GM19372 (cell line): ENCODE results near the gene CCDC116.
"Not testable (repeated sequence)": the region's sequence is repeated elsewhere in the genome, so short reads cannot be mapped to it uniquely, and the experiment has no call there.

Experiments
- ATAC-seq: cut with Tn5 transposase; IDR thresholded peaks from one replicate; pipeline ENCODE4 v1.9.1; 2021; ENCODE audit warnings: mild to moderate bottlenecking, low read depth, moderate library complexity; ENCODE audit not compliant: unreplicated experiment

CCDC116 gene, protein sequence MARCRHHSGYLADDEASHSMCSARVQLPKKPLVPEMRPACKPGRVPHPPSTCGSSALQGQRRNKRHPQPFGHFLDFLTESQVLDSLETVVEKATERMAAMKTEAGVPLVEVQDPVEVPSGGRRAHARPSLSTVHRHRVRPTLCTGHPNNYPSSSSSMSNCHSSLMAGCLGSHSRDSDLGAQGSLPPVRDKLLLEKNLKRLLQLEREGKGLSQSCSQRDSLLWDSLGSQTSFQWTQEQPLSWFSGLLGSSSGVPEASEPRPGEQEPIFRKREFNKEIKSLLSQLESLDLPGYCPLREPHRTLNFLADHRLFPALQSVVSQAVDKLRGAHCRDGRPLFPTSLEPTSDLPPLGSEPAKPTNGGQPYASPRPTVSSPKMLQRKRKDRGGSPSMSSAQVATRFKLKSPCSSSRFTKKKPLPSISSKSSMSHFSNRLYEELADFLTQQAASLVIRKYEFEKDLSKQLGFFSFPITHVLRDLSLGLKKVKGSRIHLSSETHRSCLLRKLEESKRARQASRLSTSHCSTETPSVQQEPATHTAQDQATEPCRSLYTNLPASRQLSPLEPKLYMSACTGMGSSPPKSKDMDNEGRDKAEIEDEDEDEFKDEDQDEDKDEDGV

DNA sequence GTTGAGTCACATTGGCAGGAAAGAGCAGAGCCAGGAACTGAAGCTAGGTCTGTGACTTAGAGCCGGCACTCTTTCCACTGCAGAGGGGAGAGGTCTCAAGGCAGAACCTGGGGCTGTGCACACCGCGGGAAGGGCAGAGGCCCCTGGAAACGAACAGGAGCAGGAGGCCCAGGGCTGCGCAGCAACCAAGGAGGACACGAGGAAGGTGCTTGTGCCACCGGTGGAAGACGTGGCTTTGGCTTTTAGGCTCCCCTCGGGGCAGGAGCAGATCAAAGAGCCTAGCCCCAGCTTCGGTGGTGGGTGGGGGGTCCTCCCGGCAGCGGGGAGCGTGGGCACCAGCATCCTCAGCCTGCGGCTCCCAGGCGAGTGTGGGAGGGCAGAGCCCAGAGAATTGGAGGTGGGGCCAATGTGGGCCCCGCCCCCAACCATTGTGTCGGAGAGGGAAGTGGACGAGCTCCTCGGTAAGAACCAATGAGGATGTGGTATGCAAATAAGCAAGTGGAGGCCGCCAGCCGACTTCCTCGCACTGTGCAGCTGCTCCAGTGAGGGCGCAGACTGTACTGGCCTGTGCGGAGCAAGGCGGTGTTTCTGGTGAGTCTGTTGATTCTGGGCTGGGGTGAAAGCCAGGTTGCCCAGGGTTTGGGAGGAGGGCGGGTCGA lies at the start of gene CCDC116:
Gene CCDC116, plus strand, starts transcription at position 524 of the 659 bp plus-strand sequence. CDS start 422 bp downstream, outside the sequence.
- no peak for ATAC-seq

DNA sequence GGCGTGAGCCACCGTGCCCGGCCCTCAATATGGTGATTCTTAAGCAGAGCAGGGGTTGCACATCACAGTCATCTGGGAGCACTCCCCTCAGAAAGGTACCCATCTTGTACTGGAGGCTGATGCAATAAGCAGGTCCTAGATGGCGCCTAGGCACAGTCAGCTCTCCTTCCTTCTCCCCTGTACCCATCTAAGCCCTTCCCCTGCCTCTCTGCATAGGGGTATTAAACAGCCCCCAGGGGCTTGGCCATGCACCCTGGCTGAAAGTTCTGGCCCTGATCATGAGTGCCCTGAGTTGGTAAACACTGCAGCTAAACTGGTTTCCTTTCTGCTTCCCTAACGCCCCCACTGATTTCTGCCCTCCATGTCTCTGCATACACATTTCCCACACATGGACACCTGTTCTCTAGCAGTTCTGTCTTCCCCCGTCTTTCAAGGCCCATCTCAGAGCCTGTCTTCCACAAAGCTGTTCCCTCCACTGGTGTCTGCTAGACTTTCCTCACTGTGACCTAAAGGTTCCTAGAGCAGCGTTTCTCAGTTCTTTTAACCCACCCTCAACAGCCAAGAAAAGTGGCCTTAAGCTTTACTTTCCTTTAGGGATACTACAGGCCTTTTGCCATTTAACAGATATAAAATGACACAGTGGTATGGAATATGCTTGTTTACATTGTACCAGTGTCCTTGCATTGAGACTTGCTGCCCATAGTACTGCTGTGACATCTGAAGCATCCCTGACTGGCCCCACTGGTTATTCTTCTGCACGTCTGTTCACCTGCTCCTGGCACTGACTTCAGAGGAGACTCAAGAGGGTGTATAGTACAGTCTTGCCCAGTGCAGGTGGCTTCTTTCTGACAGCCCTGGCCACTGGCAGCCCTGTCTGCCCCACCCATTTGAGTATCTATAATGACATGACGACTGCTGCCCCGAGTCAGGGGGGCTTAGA lies 49.5 kb upstream of the CCDC116 start:
- ATAC-seq: no peak

GRCh38 chr22:21585389-21585788 lies 47.2 kb upstream of the CCDC116 start:
- no peak for ATAC-seq

GRCh38 chr22:21587803-21588611 lies 44.6 kb upstream of the CCDC116 start:
- ATAC-seq: peak; percentile 72

DNA sequence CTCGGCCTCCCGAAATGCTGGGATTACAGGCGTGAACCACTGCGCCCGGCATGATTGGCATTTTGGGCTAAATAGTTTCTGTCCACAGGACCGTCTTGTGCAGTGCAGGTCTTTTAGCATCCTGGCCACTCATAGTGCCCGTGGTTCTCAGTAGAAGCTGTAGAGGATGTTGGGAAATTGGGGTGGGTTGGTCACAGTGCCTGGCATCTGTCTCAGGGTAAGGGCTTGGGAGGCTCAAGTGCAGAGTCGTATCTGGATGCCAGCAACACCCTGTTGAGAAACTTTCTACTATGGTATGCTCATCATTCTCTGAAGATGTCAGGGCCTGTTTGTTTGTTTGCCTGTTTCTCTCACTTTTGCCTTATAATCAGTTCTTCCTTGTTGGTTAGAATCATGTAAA lies 43.2 kb upstream of the CCDC116 start:
- ATAC-seq: no peak

GRCh38 chr22:21590809-21591641 lies 41.5 kb upstream of the CCDC116 start:
- no peak for ATAC-seq

- no peak for ATAC-seq
These were observed 40.9 kb upstream of the CCDC116 start for GRCh38 chr22:21591695-21592094.

DNA sequence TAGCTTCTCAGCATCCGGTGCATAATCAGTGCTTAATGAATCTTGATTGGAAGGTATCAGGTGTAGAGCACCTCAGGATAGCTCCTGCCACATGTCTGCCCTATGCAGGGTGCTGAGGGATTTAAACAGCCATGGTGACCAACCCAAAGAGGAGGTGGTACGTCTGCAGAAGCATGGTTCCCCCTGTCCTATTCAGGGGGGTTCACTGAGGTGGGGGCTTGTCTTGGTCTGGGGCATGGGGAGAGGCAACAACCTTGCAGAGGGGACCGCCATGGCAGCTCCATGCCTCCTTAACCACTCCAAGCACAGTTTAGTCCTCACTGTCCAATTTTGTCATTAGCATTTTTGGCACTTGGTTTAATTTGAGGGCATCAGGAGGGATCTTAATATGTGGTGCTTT lies 40.1 kb upstream of the CCDC116 start:
- no peak for ATAC-seq

- ATAC-seq: no peak
These were observed 38.9 kb upstream of the CCDC116 start for GRCh38 chr22:21593406-21594232.

- no peak for ATAC-seq
These were observed 37.6 kb upstream of the CCDC116 start for GRCh38 chr22:21594865-21595452.

- ATAC-seq: not testable (repeated sequence)
These were observed 36.0 kb upstream of the CCDC116 start for GRCh38 chr22:21596356-21597135.

DNA sequence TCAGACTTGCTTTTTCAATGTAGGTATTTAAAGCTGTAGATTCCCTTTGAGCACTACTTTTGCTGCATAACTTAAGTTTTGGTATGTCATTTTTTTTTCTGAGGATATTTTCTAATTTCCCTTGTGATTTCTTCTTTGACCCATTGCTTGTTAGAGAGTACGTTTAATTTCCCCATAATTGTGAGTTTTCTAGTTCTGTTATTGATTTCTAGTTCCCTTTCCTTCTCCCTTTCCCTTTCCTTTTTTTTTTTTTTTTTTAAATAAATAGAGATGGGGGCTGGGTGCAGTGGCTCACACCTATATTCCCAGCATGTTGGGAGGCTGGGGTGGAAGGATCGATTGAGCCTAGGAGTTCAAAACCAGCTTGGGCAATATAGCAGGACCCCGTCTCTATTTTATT lies 34.3 kb upstream of the CCDC116 start:
- ATAC-seq: no peak

DNA sequence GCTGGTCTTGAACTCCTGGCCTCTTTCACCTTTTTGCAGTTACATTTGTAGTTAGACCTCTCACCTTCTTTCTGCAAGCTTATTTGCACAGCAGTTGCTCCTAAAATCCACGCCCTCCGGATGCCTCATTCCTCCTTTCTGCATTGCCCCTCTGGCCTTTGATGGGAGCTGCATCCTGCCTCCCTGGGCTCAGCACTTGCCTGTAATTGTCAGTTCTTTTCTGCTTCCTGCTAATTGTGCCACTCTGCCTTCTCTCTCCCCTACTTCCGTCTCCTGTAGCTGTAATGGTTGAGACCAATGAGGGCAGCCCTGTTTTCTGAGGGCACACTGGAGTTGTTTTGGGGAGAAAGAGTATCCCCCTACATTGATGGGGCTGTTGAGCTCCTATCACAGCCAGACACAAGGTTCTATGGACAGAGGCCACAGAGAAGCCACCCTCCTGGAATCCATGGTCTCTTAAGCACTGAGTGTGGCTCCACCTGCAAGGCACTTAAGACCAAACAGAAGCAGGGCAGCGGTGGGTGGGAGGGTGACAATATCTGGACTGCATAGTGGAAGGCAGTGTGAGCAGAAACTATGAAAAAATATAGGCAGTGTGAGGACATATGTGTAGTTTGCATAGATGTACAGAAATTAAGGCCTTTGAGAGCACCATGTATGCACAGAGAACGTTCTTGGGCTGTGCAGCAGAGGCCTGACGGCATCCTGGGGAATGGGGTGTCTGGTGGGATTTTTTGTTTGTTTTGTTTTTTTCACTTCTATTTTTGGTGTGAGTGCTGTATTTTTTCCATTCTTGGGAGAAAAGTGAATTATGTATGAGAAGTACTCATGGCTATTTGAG lies 33.3 kb upstream of the CCDC116 start:
- ATAC-seq: no peak

DNA sequence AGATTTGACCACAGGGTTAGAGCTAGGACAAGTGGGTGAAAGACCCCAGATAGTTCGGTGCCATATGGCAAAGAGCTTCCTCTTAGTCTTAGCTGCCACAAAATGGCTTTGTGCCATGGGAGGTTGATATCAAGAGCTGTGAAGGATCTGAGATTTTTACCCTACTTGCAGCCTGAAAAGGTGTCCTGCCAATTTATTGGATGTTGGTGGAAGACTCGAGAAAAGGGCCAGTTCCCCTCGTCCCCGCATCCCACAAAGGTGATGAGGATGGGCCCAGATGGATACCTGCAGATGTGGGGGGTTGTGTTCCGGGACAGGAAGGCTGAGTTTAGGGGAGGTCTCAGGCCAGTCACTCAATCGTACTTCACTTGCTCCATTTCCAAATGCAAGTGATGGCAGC lies 30.0 kb upstream of the CCDC116 start:
- no peak for ATAC-seq

DNA sequence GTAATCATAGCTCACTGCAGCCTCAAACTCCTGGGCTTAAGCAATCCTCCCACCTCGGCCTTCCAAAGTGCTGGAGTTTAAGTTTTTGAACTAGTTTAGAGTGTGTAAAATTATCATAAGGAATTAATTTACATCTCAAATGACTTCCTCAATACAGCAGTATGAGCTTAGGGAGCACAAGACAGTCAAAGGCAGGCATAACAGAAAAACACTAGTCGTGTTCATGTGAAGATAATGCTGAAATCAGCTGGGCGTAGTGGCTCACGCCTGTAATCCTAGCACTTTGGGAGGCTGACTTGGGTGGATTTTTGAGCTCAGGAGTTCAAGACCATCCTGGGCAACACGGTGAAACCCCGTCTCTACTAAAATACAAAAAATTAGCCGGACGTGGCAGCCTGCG lies 28.6 kb upstream of the CCDC116 start:
- ATAC-seq: no peak
